ENCODE results near the gene CHID1. TPM values are rescaled to one million over a fixed set of nuclear protein-coding genes. Genes with fewer than 3 reads are reported as not detected.

Gene CHID1
- total and polyA plus RNA-seq, 2 of the 8 experiments (the other 6 are each of a cell fraction or from before 2014, with no cell fraction given) = 81.2 to 88.5 TPM

GRCh38 chr11:911031-911889, 650 bp upstream of the CHID1 start:
- Histone ChIP-seq H4K5ac (ENCODE audit: insufficient read length, low read depth, low read length) (peak overlapping the region; percentile 94), H2BK5ac (ENCODE audit: low read depth, low read length) (peak overlapping the region; percentile 87; the same call in 1 of the 2 replicates), H3K9ac (replicated peaks in 1 of 4; ENCODE audit: extremely low read depth in 1 of 4, low read depth in 3 of 4, low read length in 3 of 4) (peak overlapping the region; percentile 34 to 72 (median 62); a peak in 6 of 7 replicates), H3K4ac (replicated peaks; ENCODE audit: insufficient read length, low read depth, low read length) (peak overlapping the region; percentile 17), H4K91ac (replicated peaks; ENCODE audit: insufficient read length, low read length) (peak overlapping the region; percentile 63), H3K9me3 (ENCODE audit: insufficient read depth in 2 of 2, low read depth in 1 of 2, low read length in 1 of 2) (no peaks in the 10 kb centered on the region), H2BK20ac (ENCODE audit: low read length) (0 out of 2 replicates have a peak overlapping the region, but pooled peaks have one; percentile 23), H2BK15ac (ENCODE audit: low read length) (peak overlapping the region; percentile 50; the same call in 1 of the 2 replicates), H3K4me3 (ENCODE audit: extremely low read depth in 1 of 4, insufficient read depth in 2 of 4, low read depth in 3 of 4, low read length in 4 of 4) (peak overlapping the region; percentile 52 to 97 (median 74)), H2BK12ac (ENCODE audit: low read depth, low read length) (peak overlapping the region; percentile 75; the same call in 1 of the 2 replicates), H2AFZ (ENCODE audit: low read length) (no peak overlapping the region), H3K79me1 (ENCODE audit: low read depth, low read length) (peaks cover 22% of the 10 kb centered on the region), H2AK5ac (ENCODE audit: low read depth, low read length) (no peak overlapping the region), H4K8ac (ENCODE audit: extremely low read depth, insufficient read depth, low read length) (peak overlapping the region; percentile 94), H3K18ac (ENCODE audit: extremely low read depth, low read length) (peak overlapping the region; percentile 93), H4K20me1 (replicated peaks in 1 of 2; ENCODE audit: control insufficient read depth in 1 of 2, insufficient read depth in 2 of 2, low read length in 2 of 2) (peaks cover 0 to 5% of the 10 kb centered on the region in 2 experiments), H2BK120ac (replicated peaks; ENCODE audit: low read depth, low read length) (peak overlapping the region; percentile 54), H3K23ac (ENCODE audit: insufficient read length) (no peak overlapping the region), H3K27me3 (replicated peaks in 1 of 4; ENCODE audit: control insufficient read depth in 3 of 4, extremely low read depth in 1 of 4, insufficient read depth in 3 of 4, low read length in 3 of 4) (no peaks in the 10 kb centered on the region), H3K56ac (replicated peaks; ENCODE audit: insufficient read length, low read depth, low read length) (peak overlapping the region; percentile 87), H3K4me2 (ENCODE audit: insufficient read depth in 1 of 2, low read depth in 2 of 2, low read length in 2 of 2) (peak overlapping the region; percentile 74 to 97), H3K14ac (ENCODE audit: insufficient read length) (no peak overlapping the region), H3K27ac (ENCODE audit: low read depth, low read length) (peak overlapping the region; percentile 85; the same call in 1 of the 2 replicates), H3K79me2 (ENCODE audit: control insufficient read depth in 1 of 2, insufficient read depth in 2 of 2, low read length in 2 of 2) (peaks cover 0 to 35% of the 10 kb centered on the region in 2 experiments; a peak in 3 of 4 replicates), H3K23me2 (ENCODE audit: low read depth, low read length) (peaks cover 15% of the 10 kb centered on the region), H3K36me3 (ENCODE audit: control insufficient read depth in 2 of 4, insufficient read depth in 4 of 4, low read length in 3 of 4) (no peaks in the 10 kb centered on the region), H3K4me1 (replicated peaks in 1 of 4; ENCODE audit: control insufficient read depth in 3 of 4, insufficient read depth in 4 of 4, low read length in 3 of 4) (peaks cover 0 to 14% (median 6%) of the 10 kb centered on the region in 4 experiments; a peak in 6 of 7 replicates)
- no peak for FAIRE-seq
- ChIA-PET CTCF (ENCODE audit: partially characterized antibody) (interaction anchor here (0.6 to 1.7 kb wide), 11 partner anchors 11 to 140 kb away, joined by 3 to 12 read pairs (median 4); no protein-coding TSS in a partner anchor), POLR2A (ENCODE audit: partially characterized antibody) (interaction anchor here (0.5 to 1.8 kb wide), 18 partner anchors 10 to 165 kb away, joined by 3 to 7 read pairs (median 3); partner anchors contain the start of gene TSPAN4)
- DNase-seq (ENCODE audit: low read depth in 1 of 2, low spot score in 2 of 2) = no peak
- WGBS, 2 experiments (ENCODE audit: extremely low coverage in 1 of 2, insufficient coverage in 1 of 2, insufficient read length in 1 of 2, insufficient replicate concordance in 2 of 2, low coverage in 1 of 2, low lambda C conversion rate in 2 of 2, missing lambda C conversion rate in 1 of 2) = 16% methylated on average over 53 of the region's 68 CpGs; no CpG with 5 or more reads in 1 of the 2 experiments
- TF ChIP-seq ATF3 (IDR thresholded peaks at IDR 0.05; ENCODE audit: insufficient read depth, low read depth, low read length) (no peak), SUZ12 (IDR thresholded peaks at IDR 0.05; ENCODE audit: low read length) (no peak), BRCA1 (IDR thresholded peaks at IDR 0.05; ENCODE audit: low read depth, low read length) (no peak), EZH2 (IDR thresholded peaks at IDR 0.05; ENCODE audit: low read depth, low read length, severe bottlenecking) (no peak), ZNF274 (IDR thresholded peaks at IDR 0.05; ENCODE audit: borderline replicate concordance, extremely low read depth, low read length) (no peak), POLR2AphosphoS5 (IDR thresholded peaks at IDR 0.05; ENCODE audit: low read depth, low read length) (0 out of 2 replicates have a peak, but pooled peaks have one; percentile 40), NRF1 (IDR thresholded peaks at IDR 0.05; ENCODE audit: low read depth, low read length) (no peak), BACH1 (IDR thresholded peaks at IDR 0.05; ENCODE audit: low read length) (no peak), HDAC2 (IDR thresholded peaks at IDR 0.05; ENCODE audit: borderline replicate concordance in 1 of 2, low read depth in 2 of 2, low read length in 2 of 2) (no peak), SP4 (IDR thresholded peaks at IDR 0.05; ENCODE audit: low read length) (no peak)
